GM20000 (cell line): Measurements from ENCODE around the gene CAMKV.
A peak's percentile ranks its signal among the peaks of the same experiment; 100 is the strongest.

ENCODE experiments used
- DNase-seq: peaks from one replicate; pipeline ENCODE4 v3.0.0; 2012; ENCODE audit warnings: low spot score
- TF ChIP-seq, protein P1 (sequence below): IDR thresholded peaks from 2 replicates; pipeline ENCODE4 v1.5.1; 2012; ENCODE audit warnings: mild to moderate bottlenecking, control low read depth; ENCODE audit errors: extremely low read depth, missing control alignments

Gene CAMKV

DNA sequence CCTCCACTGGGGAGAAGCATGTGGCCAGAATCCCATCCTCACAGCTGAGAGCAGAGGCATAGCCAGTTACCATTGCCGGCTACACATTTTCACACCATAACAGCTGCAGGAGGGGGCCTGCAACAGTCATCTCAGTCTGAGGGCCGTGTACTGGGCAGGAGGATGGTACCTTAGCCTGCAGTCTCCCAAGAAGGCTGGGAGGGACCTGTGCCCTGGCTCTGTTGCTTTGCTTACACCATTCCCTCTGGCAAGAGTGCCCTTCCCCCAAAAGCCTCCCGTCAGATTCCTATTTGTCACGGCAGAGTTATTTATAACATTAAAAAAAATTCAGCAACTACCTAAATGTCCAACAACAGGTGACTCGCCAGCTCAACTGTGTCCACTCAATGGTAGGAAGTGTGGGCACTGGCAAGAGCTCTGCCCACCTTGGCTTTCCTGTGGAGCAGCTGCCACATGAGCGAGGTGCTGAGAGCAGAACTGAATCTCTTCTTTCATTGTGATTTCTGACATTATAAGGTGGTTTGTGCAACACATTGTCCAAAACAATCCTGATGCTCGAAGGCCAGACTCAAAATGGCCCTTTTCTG, 4.4 kb downstream of the CAMKV start:
- no peak for DNase-seq
- TF ChIP-seq, protein P1, sequence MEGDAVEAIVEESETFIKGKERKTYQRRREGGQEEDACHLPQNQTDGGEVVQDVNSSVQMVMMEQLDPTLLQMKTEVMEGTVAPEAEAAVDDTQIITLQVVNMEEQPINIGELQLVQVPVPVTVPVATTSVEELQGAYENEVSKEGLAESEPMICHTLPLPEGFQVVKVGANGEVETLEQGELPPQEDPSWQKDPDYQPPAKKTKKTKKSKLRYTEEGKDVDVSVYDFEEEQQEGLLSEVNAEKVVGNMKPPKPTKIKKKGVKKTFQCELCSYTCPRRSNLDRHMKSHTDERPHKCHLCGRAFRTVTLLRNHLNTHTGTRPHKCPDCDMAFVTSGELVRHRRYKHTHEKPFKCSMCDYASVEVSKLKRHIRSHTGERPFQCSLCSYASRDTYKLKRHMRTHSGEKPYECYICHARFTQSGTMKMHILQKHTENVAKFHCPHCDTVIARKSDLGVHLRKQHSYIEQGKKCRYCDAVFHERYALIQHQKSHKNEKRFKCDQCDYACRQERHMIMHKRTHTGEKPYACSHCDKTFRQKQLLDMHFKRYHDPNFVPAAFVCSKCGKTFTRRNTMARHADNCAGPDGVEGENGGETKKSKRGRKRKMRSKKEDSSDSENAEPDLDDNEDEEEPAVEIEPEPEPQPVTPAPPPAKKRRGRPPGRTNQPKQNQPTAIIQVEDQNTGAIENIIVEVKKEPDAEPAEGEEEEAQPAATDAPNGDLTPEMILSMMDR = no peak

DNA sequence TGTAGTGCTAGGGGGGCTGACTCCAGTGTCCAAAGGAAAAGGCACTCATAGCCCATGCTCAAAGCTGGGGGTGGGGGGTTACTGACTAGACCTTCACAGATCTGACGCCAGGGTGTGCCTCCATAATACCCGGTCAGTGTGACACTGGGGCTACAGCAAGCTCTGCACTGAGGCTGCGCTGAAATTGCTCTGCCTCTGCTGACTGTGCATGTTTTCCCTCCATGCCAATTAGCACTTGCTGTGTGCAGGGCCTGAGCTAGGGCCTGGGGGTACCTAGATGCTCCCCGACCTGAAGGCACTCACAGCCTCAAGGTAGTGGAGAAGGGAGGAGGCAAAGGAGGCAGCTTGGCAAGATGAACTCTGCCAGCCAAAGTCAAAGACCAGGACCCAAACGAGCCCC, 5.2 kb downstream of the CAMKV start:
- TF ChIP-seq, protein P1 = no peak
- no peak for DNase-seq

DNA sequence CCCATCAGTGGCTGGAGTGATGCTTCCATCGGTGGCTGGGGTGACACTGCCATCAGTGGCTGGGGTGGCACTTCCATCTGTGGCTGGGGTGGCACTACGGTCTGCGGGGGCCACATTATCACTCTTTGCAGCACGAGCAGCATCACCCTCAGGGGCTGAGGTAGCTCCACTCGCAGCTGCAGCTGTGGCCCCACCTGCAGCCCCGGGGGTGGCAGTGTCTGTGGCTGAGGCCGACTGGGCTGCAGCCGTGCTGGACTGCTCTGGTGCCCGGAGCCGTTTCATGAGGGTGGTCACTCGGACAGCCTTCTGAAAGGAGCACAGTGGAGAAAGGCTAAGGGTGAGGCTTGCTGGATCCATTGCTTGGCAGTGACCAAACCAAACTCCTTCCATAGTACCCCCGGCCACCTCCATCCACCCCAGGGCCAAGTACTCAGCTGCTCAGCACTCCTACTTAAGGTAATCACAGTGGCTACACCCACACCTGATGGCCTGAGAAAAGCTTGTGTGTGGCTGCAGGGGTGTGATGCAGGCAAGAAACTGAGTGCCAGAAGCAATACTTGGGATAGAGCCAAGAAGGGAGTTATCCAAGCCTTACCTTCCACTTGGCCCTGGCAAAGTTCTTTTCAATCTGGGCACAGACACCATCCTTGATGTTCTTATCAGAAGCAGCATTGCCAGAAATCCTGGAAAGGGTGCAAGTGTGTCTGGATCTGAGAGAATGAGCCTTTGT, 10.0 kb downstream of the CAMKV start:
- TF ChIP-seq, protein P1 = no peak
- DNase-seq = no peak

DNA sequence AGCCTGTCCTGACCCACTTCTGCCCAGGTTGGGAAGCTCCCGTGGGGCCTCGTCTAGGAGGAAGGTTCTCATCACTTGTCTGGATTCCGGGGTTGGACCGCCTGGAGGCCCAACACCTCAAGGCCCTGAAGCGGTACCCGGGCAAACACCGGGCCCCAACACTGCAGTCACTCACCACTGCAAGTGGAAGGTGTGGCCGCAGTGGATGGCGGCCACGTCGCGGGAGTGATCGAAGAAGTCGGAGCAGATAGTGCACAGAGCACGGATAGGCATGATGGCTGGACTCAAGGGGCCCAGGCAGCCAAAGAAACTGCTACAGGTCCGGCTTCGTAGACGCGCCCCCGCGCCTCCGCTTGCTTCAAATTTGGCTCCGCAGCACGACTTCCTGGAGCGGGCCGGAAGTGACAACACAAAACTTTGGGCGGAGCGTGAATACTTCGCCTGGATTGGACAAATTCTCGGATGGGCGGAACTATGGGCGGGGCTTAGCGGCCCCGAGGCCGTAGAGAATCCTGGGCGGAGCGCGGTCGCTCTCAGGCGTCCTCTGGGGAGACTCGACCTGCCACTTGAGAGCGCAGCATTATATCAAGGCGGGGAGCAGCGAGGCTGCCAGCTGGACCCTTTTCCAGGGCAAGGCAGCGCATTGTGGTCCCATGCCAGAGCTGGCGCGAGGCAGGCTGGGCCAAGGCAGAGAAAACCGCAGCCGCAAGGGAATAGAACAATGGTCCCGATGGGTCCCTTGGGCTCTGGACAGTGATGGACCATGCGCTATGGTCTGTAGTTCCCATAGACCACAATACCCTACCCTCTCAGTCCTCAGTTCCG, 13.3 kb downstream of the CAMKV start, which contains the start of gene TRAIP:
TRAIP (minus strand) TSS at position 384 of the 825 bp plus-strand sequence; CDS start at position 273, 111 bp downstream.
- peak; percentile 98 for DNase-seq
- TF ChIP-seq, protein P1 = no peak

DNA sequence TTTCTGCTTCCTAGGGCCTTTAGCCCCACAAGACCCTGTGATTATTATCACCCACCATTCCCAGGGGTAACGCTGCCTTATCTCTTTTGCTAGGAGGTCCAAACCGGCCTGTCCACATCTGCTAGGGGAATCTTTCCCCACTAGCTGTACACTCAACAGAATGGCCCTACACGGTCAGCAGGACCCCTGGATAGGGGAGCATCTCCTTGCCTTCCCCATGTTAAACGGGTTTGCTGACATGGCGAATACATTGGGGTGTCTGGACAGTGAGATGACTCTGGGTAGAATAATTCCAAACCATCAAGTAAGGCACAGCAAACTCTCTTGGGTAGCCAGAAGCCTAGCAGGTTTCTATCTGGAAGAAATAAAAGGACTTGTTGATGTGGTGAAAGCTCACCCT, 14.0 kb downstream of the CAMKV start:
- TF ChIP-seq, protein P1 = no peak
- DNase-seq = no peak

DNA sequence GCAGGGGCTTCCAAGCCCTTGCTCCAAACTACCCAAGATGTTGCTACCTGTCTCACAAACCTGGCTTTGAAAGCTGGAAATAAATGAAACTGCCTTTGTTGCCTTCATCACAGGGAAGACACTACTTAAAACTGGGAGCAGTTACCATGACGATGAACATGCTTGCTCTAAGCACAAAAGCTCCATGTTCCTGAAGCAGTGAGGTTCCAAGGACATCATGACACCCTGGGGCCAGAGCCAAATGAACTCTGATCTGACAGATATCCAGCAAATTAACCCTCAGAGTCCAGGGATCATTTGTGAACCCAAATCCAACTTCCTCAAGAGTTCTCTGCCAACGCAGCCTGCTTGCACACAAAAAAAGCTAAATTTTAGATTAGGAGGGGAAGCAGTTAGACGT, 24.0 kb downstream of the CAMKV start:
- TF ChIP-seq, protein P1 = no peak
- DNase-seq = no peak
